HepG2 (cell line): ENCODE data around the gene KRT12. TPM values are rescaled to one million over a fixed set of nuclear protein-coding genes. Genes with fewer than 3 reads are reported as not detected.

Experiments
- ARID3A ChIP-seq: IDR thresholded peaks from 2 replicates; pipeline ENCODE4 v1.6.1; 2012; ENCODE audit warnings: low read depth, low read length, improper control_type of control experiment
- ARNT2 ChIP-seq: sonication (generic); formaldehyde crosslinking; IDR thresholded peaks from 2 replicates; pipeline ENCODE4 v1.8.0; 2022; ENCODE audit warnings: mild to moderate bottlenecking, low read depth, missing genetic modification reagents, moderate library complexity
- CBX1 ChIP-seq: IDR thresholded peaks from one replicate; pipeline ENCODE4 v1.6.1; 2016; ENCODE audit warnings: antibody characterized with exemption, low read depth
- CREB3 ChIP-seq: sonication (generic); formaldehyde crosslinking; IDR thresholded peaks from 2 replicates; pipeline ENCODE4 v1.5.0; 2020; ENCODE audit warnings: missing genetic modification reagents
- DPF2 ChIP-seq: sonication (generic); formaldehyde crosslinking; IDR thresholded peaks from 2 replicates; pipeline ENCODE4 v1.4.0; 2020; ENCODE audit warnings: mild to moderate bottlenecking, low read depth, missing genetic modification reagents, borderline replicate concordance
- EZH2 ChIP-seq: conservative IDR thresholded peaks from 2 replicates; pipeline ENCODE4 v1.6.1; 2012; ENCODE audit warnings: mild to moderate bottlenecking, low read depth, low read length, moderate library complexity
- KDM4B ChIP-seq: sonication (generic); formaldehyde crosslinking; IDR thresholded peaks from 2 replicates; pipeline ENCODE4 v1.4.0; 2020; ENCODE audit warnings: missing genetic modification reagents
- MTA3 ChIP-seq: sonication (generic); formaldehyde crosslinking; IDR thresholded peaks from 2 replicates; pipeline ENCODE4 v1.4.0; 2020; ENCODE audit warnings: missing genetic modification reagents
- PAX8 ChIP-seq: sonication (generic); formaldehyde crosslinking; IDR thresholded peaks from 2 replicates; pipeline ENCODE4 v1.8.0; 2022; ENCODE audit warnings: mild to moderate bottlenecking, missing genetic modification reagents, borderline replicate concordance
- TRAFD1 ChIP-seq: sonication (generic); formaldehyde crosslinking; IDR thresholded peaks from 2 replicates; pipeline ENCODE4 v1.5.1; 2020; ENCODE audit warnings: missing genetic modification reagents, mild to moderate bottlenecking, borderline replicate concordance
- TSC22D2 ChIP-seq: sonication (generic); formaldehyde crosslinking; IDR thresholded peaks from 2 replicates; pipeline ENCODE4 v1.5.1; 2020; ENCODE audit warnings: missing genetic modification reagents, mild to moderate bottlenecking, borderline replicate concordance
- ZBTB42 ChIP-seq: sonication (generic); formaldehyde crosslinking; IDR thresholded peaks from 2 replicates; pipeline ENCODE4 v1.5.0; 2020; ENCODE audit warnings: mild to moderate bottlenecking, missing genetic modification reagents
- ZNF619 ChIP-seq: sonication (generic); formaldehyde crosslinking; IDR thresholded peaks from 2 replicates; pipeline ENCODE4 v1.4.0; 2020; ENCODE audit warnings: mild to moderate bottlenecking, missing genetic modification reagents
- ZNF660 ChIP-seq: sonication (generic); formaldehyde crosslinking; IDR thresholded peaks from 2 replicates; pipeline ENCODE4 v1.5.1; 2020; ENCODE audit warnings: mild to moderate bottlenecking, low read depth, missing genetic modification reagents, borderline replicate concordance
- ZNF816 ChIP-seq: sonication (generic); formaldehyde crosslinking; IDR thresholded peaks from 2 replicates; pipeline ENCODE4 v1.8.0; 2022; ENCODE audit warnings: missing genetic modification reagents, mild to moderate bottlenecking, borderline replicate concordance
- ZUFSP ChIP-seq: sonication (generic); formaldehyde crosslinking; IDR thresholded peaks from 2 replicates; pipeline ENCODE4 v1.9.0; 2021; ENCODE audit warnings: missing genetic modification reagents, mild to moderate bottlenecking, borderline replicate concordance
- polyA plus RNA-seq, 8 experiments: library from polyadenylated mRNA; depleted of rRNA in 3 of 8; stranded (reverse) in 7 of 8; unstranded in 1 of 8; fragments of >200 nt; fragmentation: Illumina TruSeq in 4 of 8; extraction: Trizol in 4 of 8; gene quantifications; 2 replicates each; pipeline versions ENCODE4 v1.2.1 to v1.2.3, GENCODE V29; 2011 to 2016; ENCODE audit warnings: low read depth in 4 of 8, missing spikeins in 1 of 8, mixed read lengths in 1 of 8; ENCODE audit not compliant: insufficient read depth in 1 of 8
- total RNA-seq, 5 experiments: library from RNA; depleted of rRNA; stranded (reverse); fragments of >200 nt; fragmentation: Illumina TruSeq; extraction: Trizol; gene quantifications; 2 replicates each; pipeline ENCODE4 v1.2.3, GENCODE V29; 2016; ENCODE audit warnings: low read depth in 1 of 5
- TF ChIP-seq, protein P1 (sequence below): sonication (generic); formaldehyde crosslinking; IDR thresholded peaks from 2 replicates; pipeline ENCODE4 v1.5.1; 2020; ENCODE audit warnings: mild to moderate bottlenecking, missing genetic modification reagents, moderate library complexity

KRT12 gene
- total and polyA plus RNA-seq, 2 of the 13 experiments (the other 11 are each of a cell fraction or from before 2014, with no cell fraction given) = 0.07 to 0.09 TPM

- TF ChIP-seq, protein P1, sequence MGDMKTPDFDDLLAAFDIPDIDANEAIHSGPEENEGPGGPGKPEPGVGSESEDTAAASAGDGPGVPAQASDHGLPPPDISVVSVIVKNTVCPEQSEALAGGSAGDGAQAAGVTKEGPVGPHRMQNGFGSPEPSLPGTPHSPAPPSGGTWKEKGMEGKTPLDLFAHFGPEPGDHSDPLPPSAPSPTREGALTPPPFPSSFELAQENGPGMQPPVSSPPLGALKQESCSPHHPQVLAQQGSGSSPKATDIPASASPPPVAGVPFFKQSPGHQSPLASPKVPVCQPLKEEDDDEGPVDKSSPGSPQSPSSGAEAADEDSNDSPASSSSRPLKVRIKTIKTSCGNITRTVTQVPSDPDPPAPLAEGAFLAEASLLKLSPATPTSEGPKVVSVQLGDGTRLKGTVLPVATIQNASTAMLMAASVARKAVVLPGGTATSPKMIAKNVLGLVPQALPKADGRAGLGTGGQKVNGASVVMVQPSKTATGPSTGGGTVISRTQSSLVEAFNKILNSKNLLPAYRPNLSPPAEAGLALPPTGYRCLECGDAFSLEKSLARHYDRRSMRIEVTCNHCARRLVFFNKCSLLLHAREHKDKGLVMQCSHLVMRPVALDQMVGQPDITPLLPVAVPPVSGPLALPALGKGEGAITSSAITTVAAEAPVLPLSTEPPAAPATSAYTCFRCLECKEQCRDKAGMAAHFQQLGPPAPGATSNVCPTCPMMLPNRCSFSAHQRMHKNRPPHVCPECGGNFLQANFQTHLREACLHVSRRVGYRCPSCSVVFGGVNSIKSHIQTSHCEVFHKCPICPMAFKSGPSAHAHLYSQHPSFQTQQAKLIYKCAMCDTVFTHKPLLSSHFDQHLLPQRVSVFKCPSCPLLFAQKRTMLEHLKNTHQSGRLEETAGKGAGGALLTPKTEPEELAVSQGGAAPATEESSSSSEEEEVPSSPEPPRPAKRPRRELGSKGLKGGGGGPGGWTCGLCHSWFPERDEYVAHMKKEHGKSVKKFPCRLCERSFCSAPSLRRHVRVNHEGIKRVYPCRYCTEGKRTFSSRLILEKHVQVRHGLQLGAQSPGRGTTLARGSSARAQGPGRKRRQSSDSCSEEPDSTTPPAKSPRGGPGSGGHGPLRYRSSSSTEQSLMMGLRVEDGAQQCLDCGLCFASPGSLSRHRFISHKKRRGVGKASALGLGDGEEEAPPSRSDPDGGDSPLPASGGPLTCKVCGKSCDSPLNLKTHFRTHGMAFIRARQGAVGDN (CRISPR knock-in tag) = no peak
- TF ChIP-seq CBX1 = no peak
- TF ChIP-seq CREB3 = no peak
- no peak for TF ChIP-seq ZUFSP (CRISPR knock-in tag)
- no peak for TF ChIP-seq ZNF660 (CRISPR knock-in tag)
- TF ChIP-seq TRAFD1 (CRISPR knock-in tag) = no peak
- no peak for TF ChIP-seq PAX8 (CRISPR knock-in tag)
- no peak for TF ChIP-seq MTA3 (CRISPR knock-in tag)
- TF ChIP-seq ZNF816 (CRISPR knock-in tag) = no peak
- TF ChIP-seq ARID3A = peak; percentile 94
- no peak for TF ChIP-seq ZNF619
- TF ChIP-seq EZH2 = no peak
- no peak for TF ChIP-seq KDM4B (CRISPR knock-in tag)
- no peak for TF ChIP-seq DPF2 (CRISPR knock-in tag)
- TF ChIP-seq ARNT2 (CRISPR knock-in tag) = no peak
- no peak for TF ChIP-seq ZBTB42 (CRISPR knock-in tag)
- no peak for TF ChIP-seq TSC22D2 (CRISPR knock-in tag)
These were observed 48.2 kb upstream of the KRT12 start (continued) for GRCh38 chr17:40915199-40915661.
